RCC 7860 (cell line): ENCODE measurements around the gene TLL2.
A peak's percentile ranks its signal among the peaks of the same experiment; 100 is the strongest.

Experiments used
- DNase-seq: peaks from one replicate; pipeline ENCODE4 v3.0.0-alpha.2; 2015; ENCODE audit warnings: low spot score
- FAIRE-seq: peaks from 2 replicates; lab custom pipeline; 2012; peaks lifted over from hg19 to GRCh38; lab: Jason Lieb, UNC

TLL2 gene

DNA sequence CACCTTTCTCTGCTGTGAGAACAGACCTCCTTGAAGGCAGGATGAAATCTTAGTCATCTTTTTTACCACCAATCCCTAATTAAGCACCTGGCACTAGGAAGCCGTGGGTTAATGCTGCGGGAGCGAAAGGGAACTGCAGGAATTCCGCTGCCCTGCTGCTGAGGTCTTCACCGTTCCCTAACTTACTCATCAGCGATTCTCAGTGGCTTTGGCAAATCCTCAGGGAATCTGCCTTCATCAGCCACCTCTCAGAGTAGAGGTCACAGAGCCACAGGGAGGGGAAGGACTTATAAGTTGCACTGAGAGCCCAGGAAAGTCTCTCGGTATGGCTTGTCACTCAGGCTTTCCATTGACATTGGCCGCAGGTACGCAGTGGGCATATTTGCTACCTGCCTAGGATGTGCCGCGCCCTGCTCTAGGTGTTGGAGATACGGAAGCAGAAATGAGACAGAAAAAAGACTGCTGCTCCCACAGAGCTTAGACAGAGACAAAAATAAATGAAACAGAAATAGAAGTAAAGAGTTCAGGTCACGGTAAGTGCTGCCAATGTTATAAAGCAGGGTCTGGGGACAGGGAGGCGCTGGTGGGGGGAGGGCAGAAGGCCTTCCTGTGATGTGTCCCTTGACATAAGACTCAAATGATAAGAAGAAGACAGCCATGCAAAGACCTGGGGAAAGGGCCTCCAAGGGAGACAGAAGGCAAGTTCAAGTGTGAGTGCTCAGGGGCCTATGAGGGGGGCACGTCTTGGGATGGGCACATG lies 82.3 kb downstream of the TLL2 start:
- DNase-seq (peak; percentile 33), FAIRE-seq (no peak)

DNA sequence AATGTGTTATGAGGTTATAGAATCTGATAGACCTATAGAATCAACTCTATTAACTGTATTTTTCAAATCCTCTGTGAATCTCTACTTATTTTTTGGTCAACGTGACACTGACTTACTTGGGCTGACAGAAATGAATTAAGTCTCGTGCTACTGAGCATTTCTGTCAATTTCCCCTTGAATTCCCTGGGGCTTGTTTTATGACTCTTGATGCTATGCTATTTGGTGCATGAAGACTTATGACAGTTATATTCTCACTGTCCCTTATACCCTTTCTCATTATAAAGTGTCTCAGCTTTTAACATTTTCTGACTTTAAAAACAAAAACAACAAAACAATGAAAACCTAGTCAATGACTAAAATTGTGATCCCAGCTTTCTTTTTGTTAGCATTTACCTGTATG lies 86.4 kb downstream of the TLL2 start:
- FAIRE-seq: no peak
- DNase-seq: no peak

DNA sequence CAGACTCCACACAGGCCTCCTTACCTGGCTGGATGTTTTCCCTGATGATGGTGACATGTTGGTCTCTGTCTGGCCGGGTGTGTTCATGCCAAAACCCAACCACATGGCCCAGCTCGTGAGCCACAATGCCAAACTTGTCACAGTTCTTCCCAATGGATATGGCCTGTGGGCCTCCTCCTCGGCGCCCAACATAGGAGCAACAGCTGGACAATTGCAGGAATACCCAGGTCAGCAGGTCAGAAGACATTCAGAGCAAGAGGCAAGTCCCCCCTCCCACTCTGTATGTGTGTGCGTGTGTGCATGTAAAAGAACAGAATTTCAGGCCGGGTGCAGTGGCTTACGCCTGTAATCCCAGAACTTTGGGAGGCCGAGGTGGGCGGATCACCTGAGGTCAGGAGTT lies 91.2 kb downstream of the TLL2 start:
- DNase-seq (no peak), FAIRE-seq (no peak)

DNA sequence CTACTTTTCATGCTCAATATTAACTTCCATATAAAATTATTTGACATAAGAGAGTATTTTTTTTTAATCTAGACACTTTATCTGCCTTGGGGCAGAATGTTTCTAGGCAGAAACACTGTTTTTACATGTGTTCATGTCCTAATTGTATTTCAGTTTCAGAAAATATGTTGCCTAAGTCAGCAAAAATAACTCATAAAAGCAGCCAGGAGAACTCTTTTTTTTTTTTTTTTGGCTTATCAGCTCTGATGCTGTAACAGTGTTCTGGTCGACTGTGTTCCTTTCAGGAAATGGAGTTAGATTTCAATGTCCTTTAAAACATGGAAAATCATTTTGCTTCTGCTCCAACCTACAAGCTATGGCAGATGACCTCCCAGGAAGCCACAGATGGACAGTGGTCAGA lies 91.7 kb downstream of the TLL2 start:
- DNase-seq (no peak), FAIRE-seq (no peak)

DNA sequence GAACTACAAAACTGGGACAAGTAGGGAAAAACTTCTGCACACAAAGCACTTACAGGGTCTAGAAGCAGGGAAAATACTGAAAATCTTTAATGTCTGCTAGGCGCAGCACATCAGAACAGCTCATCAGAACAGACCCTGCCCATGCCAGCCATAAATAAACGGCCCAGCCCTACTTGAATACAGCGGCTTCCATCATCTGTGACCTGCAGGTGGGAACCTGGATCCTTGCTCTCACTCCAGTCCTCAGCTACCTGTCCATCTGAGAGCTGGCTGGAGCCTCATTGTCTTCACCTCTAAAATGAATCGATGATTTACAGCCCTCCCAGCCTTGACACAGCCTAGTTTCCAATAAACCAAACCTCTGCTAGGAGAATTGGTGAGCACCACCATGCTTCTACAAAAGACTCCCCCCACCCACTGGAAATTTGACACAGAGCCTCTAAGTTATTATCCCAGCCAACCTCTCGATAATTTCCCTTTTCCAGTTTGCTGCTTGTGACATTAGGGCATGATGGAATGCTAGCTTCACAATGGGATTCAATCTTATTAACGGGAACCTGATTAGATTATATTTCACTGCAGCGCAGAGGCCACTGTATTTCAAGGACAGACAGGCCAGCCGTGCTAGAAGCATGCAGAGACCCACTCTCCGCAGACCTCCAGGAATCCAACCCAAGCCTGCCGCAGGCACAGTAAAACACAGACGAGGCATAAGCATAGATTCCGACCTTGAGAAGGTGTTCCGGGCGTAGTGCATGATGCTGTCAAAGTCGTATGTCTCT lies 93.3 kb downstream of the TLL2 start:
- DNase-seq (no peak), FAIRE-seq (no peak)

DNA sequence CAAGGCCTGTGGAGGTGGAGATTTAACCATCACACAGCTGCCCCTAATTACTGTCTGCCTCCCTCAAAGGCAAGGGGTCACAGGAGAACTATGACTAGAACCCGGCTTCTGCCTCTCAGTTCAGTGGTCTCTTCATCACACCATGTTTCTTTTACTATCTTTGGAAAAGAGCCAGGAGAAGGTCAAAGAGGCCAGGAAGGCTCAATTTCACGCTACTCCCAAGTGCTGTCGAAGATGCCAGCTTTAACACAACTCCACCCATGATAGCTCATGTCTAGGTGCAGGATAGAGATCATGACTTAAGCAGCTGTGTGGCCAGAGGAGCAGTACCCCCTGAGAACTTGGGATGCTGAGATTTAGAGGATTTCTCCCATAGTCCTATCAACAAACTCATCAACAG lies 94.4 kb downstream of the TLL2 start:
- FAIRE-seq: no peak

DNA sequence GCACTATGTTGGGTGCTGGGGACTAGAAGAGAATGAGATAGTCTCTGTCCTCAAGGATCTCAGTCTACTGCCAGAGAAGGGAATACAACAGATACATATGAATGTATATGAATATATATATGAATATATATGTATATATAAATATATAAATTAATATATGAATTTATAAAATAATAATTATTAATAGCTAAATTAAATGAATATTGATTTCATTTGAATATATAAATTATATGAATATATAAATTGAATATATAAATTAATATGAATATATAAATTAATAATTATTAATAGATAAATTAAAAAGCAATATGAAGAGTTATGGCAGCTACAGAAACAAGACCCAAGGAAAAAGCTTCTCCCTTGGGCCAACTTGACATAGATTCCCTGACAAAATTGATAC lies 95.1 kb downstream of the TLL2 start:
- DNase-seq: no peak
- peak; percentile 83 for FAIRE-seq

More for the DNA sequence above, 94.4 kb downstream of the TLL2 start:
- DNase-seq: no peak

DNA sequence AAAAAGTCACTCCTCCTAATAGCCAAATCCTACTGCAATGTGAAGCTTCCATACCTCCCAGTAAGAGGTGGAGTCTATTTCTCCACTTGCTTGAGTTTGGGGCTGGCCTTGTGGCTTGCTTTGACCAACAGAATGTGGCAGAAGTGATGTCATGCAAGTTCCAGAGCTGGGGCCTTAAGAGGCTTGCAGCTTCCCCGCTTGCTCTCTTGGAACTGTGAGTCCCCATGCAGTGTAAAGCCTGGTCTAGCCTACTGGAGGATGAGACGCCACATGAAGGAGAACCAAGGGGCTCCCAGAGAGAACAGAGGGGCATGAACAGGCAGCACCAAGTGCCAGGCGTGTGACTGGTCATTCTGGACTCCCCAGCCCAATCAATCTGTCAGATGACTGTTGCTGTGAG lies 96.3 kb downstream of the TLL2 start:
- FAIRE-seq (no peak), DNase-seq (peak; percentile 60)

DNA sequence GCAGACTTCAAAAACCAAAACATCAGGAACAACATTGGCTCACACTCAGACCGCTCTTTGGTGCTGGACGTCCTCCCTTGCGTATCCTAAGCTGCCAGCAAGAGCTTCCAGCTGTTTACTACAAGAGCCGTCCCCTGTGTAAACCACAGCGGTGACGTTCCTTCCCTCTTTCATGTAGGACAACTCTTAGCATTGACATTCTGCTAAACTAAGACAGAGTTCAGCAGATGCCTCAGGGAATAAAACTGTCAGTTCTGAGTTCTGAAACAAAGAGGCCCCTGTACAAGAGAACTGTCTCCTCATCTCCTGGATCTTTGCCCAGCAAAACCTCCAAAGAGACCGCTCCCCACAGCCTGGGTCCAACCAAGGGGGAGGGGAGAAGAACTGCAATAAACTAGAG lies 97.1 kb downstream of the TLL2 start:
- DNase-seq: no peak
- no peak for FAIRE-seq

DNA sequence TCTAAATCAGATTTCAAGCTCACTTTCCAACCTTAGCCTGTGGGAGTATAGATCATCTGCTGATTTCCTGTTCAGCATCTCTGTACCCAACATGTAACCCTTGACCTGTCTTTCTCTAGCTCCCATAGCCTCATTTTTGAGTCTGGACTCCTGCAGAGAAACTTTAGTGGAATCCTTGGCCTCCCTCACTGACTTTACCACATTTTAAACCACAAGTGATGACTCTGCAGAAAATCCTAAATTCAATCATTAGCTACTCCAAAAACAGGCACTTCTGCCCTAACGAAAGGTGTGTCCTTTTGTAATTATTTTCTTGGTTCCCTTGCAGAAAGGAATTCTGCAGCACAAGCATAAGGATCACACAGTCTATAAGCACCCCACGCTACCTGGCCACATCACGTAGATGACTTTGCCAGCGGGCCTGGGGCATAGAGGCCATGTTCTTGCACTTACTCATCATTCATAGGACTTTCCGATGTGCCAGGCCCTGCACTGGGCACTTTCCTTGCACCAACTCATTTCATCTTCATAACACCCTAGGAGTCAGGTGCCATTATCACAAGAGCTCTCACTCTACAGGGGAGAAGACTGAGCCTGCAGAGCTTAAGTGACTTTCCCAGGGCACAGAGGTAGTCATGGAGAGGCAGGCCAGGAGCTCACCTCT lies 97.7 kb downstream of the TLL2 start:
- FAIRE-seq (peak; percentile 91), DNase-seq (peak; percentile 80)

DNA sequence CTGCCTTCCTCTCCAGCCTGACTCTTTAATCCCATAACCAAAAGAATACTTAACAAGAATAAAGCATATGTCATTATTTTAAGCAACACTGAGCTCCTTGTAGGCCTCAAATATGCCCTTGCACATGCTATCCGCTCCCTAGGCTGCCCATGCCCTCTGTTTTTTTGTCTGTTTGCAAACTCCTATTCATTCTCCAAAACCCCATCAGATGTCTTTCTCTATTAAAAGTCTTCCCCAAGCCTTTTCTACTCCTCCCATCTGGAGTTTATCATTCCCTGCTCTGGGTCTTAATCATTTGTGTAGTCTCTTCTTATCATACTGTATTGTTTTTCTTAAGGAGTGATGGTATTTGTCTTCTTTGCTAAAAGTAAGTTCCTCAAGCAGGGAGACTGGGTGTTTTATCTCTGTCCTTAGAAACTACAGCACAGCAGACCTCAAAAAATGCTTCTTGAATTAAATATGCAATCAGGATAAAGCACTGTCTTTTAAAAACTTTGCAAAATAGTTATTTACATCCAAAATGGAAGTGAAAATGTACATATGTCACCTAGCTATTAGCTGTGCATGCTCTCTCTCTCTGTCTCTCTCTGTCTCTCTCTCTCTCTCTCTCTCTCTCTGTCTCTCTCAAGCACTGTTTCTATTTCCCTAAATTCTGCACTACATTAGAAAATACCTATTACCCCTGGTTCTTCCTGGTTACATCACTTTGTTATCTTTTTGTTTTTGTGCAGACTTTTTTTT lies 98.4 kb downstream of the TLL2 start:
- DNase-seq: no peak
- FAIRE-seq: no peak

DNA sequence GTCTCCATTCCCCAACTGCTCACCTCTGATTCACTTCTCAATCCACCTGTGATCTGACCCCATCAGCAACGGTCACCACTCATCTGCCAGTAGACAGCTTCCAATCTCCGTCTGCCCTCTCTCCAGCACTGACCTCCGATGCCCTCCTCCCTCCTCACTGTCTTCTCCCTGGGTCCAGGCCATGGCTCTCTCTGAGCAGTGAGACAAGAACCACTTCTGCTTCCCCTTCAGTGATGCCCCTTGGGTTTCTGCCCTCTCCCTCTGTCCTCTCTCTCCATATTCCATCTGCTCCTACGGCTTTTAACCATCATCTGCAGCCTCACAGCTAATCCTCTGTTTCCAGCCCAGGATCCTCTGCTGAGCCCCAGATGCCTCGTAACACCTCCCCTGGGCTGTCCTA lies 99.4 kb downstream of the TLL2 start:
- FAIRE-seq (no peak), DNase-seq (no peak)

DNA sequence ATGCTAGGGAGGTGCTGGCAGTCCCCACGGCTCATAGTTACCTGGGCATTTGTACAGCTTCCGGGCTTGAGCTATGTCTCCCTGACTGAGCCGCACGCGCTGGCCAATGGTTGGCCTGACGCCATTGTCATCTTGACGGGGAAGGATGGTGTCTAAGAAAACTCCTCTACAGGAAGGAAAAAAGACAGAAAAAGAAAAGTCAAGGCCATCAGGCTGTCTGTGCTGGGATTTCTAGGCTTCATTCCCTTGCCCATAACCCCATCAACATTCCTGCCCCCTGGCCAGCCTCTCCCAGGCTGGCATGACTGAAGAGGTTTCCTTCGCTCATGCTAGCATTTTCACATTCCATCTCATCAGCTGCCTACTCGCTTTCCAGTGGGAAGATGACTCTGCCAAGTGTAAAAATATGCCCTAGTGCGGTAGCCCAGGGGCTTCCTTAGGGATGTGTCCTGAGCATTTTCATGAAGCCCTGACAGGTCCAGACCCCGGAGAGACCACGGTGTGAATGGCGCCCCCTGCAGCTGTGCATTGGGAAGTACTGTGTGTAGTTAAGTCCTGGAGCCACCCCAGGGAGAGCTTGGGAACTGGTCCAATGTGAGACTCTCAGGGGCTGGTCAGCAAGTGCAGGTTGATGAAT lies 100.5 kb downstream of the TLL2 start:
- no peak for DNase-seq

DNA sequence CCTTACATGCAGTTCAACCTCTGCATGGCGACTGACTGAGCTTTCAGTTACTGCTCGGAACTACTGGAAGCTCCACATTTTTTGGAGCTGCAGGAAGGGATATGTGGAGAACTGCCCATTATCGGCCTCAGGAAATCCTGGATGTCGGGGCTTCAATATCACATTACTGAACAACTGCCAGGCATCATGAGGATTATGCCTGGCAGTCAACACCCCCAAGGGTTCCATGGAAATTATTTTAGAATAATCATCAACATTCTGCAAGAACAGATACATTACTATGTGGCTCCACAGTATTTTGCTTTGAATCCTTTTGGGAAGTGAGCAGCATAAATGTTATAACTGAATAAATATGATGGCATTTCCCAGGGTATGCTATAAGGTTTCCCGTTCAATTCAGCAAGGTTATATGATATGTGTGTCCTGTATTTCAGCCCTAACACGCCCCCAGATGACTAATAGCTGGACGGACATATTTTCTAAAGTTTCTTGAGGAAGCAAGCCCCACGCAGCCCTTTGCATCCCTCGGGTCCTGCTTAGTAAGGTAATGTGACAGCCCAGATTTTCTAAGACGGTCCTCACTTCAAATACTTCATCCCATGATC lies 101.9 kb downstream of the TLL2 start:
- FAIRE-seq: no peak

More for the DNA sequence above, 100.5 kb downstream of the TLL2 start:
- FAIRE-seq: no peak

DNA sequence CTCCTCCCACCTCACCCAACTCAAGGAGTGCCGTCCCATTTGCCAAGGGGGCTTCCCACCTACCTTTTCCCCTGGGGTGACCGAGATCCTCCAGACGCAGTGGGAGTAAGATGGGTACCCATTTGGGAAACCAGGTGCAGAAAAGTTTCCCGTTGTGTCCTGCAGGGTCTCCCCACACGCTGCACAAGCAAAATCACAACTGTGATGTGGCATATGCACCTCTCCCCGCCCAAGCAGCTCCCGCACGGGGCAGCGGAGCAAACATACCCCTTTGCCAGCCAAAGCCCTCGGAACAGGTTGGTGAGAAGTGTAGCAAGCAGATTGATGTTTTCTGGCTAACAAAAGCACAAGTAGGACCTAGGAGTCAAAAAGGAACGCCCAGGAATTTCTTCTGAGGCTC lies 103.4 kb downstream of the TLL2 start:
- no peak for DNase-seq
- FAIRE-seq: no peak

More for the DNA sequence above, 101.9 kb downstream of the TLL2 start:
- DNase-seq: no peak

DNA sequence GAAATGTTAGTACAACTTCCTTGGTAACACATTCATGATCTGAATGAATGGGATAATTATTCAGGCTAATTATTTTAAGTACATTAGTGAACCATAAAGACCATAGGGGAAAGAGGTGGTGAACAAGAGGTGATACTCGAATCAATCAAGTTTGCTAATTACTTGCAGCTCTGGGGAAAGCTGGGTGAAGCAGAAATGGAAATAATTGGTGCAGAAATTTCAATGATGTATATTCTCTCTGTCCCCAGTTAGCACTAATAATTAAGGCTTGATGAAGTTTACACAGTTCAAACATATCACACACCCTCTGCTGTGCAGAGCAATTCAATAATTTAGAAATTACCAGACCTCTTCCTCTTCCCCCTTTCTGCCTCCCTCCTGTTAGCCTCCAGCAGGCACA lies 105.5 kb downstream of the TLL2 start:
- no peak for DNase-seq
- FAIRE-seq: no peak

DNA sequence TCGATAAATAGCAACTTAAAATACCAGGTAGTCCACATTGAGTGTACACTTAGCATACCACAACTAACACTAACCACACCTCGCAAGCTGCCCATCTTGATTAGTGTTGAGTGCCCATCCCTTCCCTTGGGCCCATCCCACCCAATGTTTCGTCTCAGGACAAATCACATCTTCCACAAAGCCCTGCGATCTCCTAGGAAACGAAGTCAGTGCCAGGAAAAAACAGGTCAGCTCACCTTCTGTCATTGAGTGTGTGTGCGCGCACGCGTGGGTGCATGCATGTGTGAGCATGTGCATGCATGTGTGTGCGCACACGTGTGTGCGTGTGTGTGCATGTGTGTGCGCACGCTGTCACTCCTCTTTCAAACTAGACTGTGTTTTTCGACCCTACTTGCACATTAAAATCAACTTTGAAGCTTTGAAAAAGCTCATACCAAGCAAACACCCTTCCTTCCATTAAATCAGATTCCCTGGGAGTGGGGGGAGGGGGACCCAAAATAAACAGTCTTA lies 106.1 kb downstream of the TLL2 start:
- DNase-seq: no peak
- FAIRE-seq: no peak

DNA sequence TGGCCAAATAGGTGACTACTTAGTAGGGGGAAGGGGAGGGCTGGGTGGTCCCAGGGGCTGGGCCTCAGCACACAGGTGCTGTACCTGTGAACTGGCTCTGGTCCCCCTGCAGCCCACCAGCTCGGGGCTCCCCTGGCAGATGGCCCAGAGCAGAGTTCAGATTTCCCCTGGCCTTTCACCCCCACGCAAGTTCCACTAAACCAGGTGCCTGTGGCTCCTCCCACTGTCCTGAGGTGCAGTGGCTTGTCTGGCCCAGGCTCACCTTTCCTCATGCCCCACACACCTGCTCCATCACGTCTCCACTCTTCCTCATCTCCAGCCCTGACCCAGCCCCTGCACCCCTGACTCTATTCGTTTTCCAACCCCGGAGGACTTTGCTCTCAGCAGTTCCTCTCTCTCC lies 107.6 kb downstream of the TLL2 start:
- FAIRE-seq (no peak), DNase-seq (no peak)

DNA sequence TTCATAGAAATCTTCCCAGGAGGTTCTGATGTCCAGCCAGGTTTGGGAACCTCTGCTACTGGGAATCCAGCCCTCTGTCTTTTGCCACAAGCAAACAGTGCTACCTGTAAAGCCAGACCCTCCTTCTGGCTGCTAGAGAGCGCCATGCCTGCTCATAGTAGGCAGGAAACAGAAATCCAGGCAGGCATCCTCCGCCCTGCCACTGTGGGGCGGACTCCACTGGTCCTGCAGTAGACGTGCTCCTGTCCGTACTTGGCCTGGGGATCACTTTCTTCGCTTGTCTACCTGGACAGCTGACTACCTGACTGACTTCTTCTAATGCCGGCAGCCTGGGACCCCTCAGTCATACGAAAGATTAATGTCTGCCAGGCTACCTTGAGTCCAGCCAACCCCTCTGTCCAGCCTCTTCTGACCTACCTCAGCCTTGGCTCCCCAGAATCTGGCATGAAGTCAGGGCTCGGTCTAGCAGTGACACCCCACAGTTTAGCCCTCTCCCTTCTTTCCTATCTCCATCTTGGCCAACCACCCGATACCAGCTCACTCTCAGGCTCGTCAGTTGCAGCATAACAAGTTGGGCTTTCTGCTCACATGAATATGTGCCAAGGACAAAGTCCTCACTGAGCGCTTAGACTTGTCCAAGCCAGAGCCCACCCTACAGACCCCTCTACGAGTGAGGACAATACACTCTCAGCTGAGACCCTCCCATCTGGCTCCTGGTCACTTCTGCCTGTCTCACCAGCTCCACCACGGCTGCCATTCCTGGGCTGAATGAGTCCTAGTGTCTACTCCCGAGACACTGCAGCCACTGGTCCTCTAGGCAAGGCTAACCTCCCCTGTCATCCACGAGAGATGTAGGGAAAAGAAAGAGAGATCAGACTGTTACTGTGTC lies 111.1 kb downstream of the TLL2 start:
- FAIRE-seq: no peak
- DNase-seq: no peak
